ENCODE data around the gene HEPH. TPM values are rescaled to one million over a fixed set of nuclear protein-coding genes. Genes with fewer than 3 reads are reported as not detected.
A peak's percentile ranks its signal among the peaks of the same experiment; 100 is the strongest.

HEPH gene
- total and polyA plus RNA-seq, 10 of the 15 experiments (the other 5 are each of a cell fraction or from before 2014, with no cell fraction given): 0.20 to 1.1 (median 0.49) TPM

DNA sequence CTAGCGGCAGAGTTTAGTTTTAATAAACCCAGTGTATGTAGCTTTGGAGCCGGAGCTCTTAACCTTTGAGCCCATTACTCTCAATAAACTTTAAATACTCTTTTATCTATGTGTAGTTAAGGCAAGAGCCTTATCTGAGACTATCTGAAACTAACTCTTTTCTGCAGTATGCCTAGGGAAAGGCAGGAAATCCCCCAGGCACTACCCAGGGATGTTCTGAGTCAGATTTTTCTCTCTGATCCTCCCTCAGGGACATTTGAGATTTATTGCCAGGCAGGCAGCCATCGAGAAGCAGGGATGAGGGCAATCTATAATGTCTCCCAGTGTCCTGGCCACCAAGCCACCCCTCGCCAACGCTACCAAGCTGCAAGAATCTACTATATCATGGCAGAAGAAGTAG, 39.1 kb downstream of the HEPH start:
- H3K4me3 ChIP-seq: no peak overlapping the region

DNA sequence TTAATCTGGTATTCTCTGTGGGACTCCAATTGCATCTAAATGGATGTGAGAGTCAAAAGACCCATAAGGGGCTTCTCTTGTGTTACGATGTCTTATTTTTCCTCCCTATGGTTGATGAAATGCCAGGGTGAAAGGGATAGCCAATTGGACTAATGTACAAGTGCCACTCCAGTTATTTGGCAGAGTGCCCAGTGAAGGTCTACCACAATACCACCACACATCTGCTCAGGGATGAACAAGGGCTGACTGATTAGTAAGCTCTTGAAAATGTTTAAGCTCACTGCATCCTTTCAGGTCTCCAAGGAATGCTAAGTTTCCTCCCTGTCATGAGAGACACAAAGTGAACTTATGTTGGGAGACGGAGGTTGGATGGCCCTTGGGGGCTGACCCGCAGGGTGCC, 57.8 kb downstream of the HEPH start:
- DNase-seq (ENCODE audit: low read depth, low spot score) (no peak), FAIRE-seq (no peak), ATAC-seq (no peak)
- no peaks in the 10 kb centered on the region for H3K4me1 ChIP-seq (ENCODE audit: control insufficient read depth, insufficient read depth, low read length)
- intact Hi-C loops (cut with micrococcal nuclease; ENCODE audit: unreplicated experiment): no loop called here
- TF ChIP-seq, protein P1, sequence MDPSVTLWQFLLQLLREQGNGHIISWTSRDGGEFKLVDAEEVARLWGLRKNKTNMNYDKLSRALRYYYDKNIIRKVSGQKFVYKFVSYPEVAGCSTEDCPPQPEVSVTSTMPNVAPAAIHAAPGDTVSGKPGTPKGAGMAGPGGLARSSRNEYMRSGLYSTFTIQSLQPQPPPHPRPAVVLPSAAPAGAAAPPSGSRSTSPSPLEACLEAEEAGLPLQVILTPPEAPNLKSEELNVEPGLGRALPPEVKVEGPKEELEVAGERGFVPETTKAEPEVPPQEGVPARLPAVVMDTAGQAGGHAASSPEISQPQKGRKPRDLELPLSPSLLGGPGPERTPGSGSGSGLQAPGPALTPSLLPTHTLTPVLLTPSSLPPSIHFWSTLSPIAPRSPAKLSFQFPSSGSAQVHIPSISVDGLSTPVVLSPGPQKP (IDR thresholded peaks at IDR 0.05; ENCODE audit: low read depth, low read length): no peak
- TF ChIP-seq EED (IDR thresholded peaks at IDR 0.05; ENCODE audit: low read depth): no peak
- TF ChIP-seq HDAC2 (IDR thresholded peaks at IDR 0.05): no peak
- TF ChIP-seq POLR2A (IDR thresholded peaks at IDR 0.05; ENCODE audit: low read depth, low read length): no peak
- TF ChIP-seq, protein P2, sequence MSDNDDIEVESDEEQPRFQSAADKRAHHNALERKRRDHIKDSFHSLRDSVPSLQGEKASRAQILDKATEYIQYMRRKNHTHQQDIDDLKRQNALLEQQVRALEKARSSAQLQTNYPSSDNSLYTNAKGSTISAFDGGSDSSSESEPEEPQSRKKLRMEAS (IDR thresholded peaks at IDR 0.05; ENCODE audit: low read depth, low read length): no peak
- no peak for TF ChIP-seq HDAC6 (IDR thresholded peaks at IDR 0.05; ENCODE audit: unreplicated experiment)
- no peak for TF ChIP-seq MEF2B (IDR thresholded peaks at IDR 0.05; ENCODE audit: partially characterized antibody, poor library complexity, severe bottlenecking)
- H4K20me1 ChIP-seq (ENCODE audit: control insufficient read depth, insufficient read depth): no peaks in the 10 kb centered on the region
- no peak overlapping the region for H3K4me3 ChIP-seq
- CTCF ChIA-PET: no interaction called here
- no peak overlapping the region for H2AFZ ChIP-seq (ENCODE audit: control insufficient read depth, low read depth, low read length)
- H3K36me3 ChIP-seq (ENCODE audit: control insufficient read depth in 2 of 2, insufficient read depth in 2 of 2, low read length in 1 of 2): no peaks in the 10 kb centered on the region
- H3K79me2 ChIP-seq (ENCODE audit: control insufficient read depth, insufficient read depth, low read length): no peaks in the 10 kb centered on the region
- H3K9ac ChIP-seq (ENCODE audit: control insufficient read depth, insufficient read depth, low read length): no peak overlapping the region
- no peak overlapping the region for H3K4me2 ChIP-seq (ENCODE audit: control insufficient read depth, insufficient read depth)
- POLR2A ChIA-PET: no interaction called here
- no peak overlapping the region for H3K27ac ChIP-seq (ENCODE audit: control insufficient read depth, insufficient read depth)
- no peaks in the 10 kb centered on the region for H3K9me3 ChIP-seq (replicated peaks; ENCODE audit: control insufficient read depth, insufficient read depth, low read length)
- RAD21 ChIA-PET (ENCODE audit: unreplicated experiment): no interaction called here
- no peaks in the 10 kb centered on the region for H3K27me3 ChIP-seq (replicated peaks in 1 of 2; ENCODE audit: control insufficient read depth in 2 of 2, insufficient read depth in 2 of 2, low read length in 1 of 2)
- BruUV-seq (replicated peaks): no TSS peak
- WGBS (ENCODE audit: insufficient coverage, insufficient replicate concordance, low lambda C conversion rate, missing lambda C conversion rate): 81% methylated on average over 3 of the region's 3 CpGs
- SMC1A ChIA-PET (ENCODE audit: uncharacterized antibody, unreplicated experiment): no interaction called here
- in situ Hi-C loops (cut with MboI): no loop called here

More for the DNA sequence above, 39.1 kb downstream of the HEPH start:
- no peak for FAIRE-seq
- no peaks in the 10 kb centered on the region for H3K4me1 ChIP-seq (ENCODE audit: control insufficient read depth, insufficient read depth, low read length)
- ChIA-PET CTCF (interaction anchor here (1.1 to 3.5 kb wide), 7 partner anchors 10 to 528 kb away, joined by 3 to 25 read pairs (median 4); no protein-coding TSS in a partner anchor), RAD21 (ENCODE audit: unreplicated experiment) (interaction anchor here (0.5 to 3.0 kb wide), 7 partner anchors 23 to 528 kb away, joined by 3 to 22 read pairs (median 3); partner anchors contain the start of gene HEPH), SMC1A (ENCODE audit: uncharacterized antibody, unreplicated experiment) (interaction anchor here (0.7 to 2.8 kb wide), 9 partner anchors 11 to 528 kb away, joined by 3 to 17 read pairs (median 4); no protein-coding TSS in a partner anchor), POLR2A (no interaction called here)
- no peak overlapping the region for H2AFZ ChIP-seq (ENCODE audit: control insufficient read depth, low read depth, low read length)
- no peak for DNase-seq (ENCODE audit: low read depth, low spot score)
- in situ Hi-C loops (cut with MboI): no loop called here
- intact Hi-C loops (cut with micrococcal nuclease; ENCODE audit: unreplicated experiment): loop anchor here (10.0 kb wide), 1 partner anchor 618 kb away; no protein-coding TSS in a partner anchor
- TF ChIP-seq NFYA (IDR thresholded peaks at IDR 0.05; ENCODE audit: borderline replicate concordance, low read depth, low read length) (no peak), YBX1 (IDR thresholded peaks at IDR 0.05) (no peak), SP1 (IDR thresholded peaks at IDR 0.05; ENCODE audit: low read depth, low read length) (no peak), FOXM1 (IDR thresholded peaks at IDR 0.05; ENCODE audit: low read depth, low read length) (no peak)
- H4K20me1 ChIP-seq (ENCODE audit: control insufficient read depth, insufficient read depth): no peaks in the 10 kb centered on the region
- H3K9ac ChIP-seq (ENCODE audit: control insufficient read depth, insufficient read depth, low read length): no peak overlapping the region
- BruUV-seq (replicated peaks): no TSS peak
- no peaks in the 10 kb centered on the region for H3K9me3 ChIP-seq (replicated peaks; ENCODE audit: control insufficient read depth, insufficient read depth, low read length)
- H3K36me3 ChIP-seq (ENCODE audit: control insufficient read depth in 2 of 2, insufficient read depth in 2 of 2, low read length in 1 of 2): no peaks in the 10 kb centered on the region
- H3K4me2 ChIP-seq (ENCODE audit: control insufficient read depth, insufficient read depth): no peak overlapping the region
- no peak overlapping the region for H3K27ac ChIP-seq (ENCODE audit: control insufficient read depth, insufficient read depth)
- H3K79me2 ChIP-seq (ENCODE audit: control insufficient read depth, insufficient read depth, low read length): no peaks in the 10 kb centered on the region
- WGBS (ENCODE audit: insufficient coverage, insufficient replicate concordance, low lambda C conversion rate, missing lambda C conversion rate): 41% methylated on average over 5 of the region's 5 CpGs
- peak; percentile 55 for ATAC-seq
- H3K27me3 ChIP-seq (replicated peaks in 1 of 2; ENCODE audit: control insufficient read depth in 2 of 2, insufficient read depth in 2 of 2, low read length in 1 of 2): no peaks in the 10 kb centered on the region
